HG02885 (cell line): Measurements from ENCODE around the gene BCKDHB.
A peak's percentile ranks its signal among the peaks of the same experiment; 100 is the strongest.
"Not testable (repeated sequence)": the region's sequence is repeated elsewhere in the genome, so short reads cannot be mapped to it uniquely, and the experiment has no call there.

ENCODE experiments used
- ATAC-seq: cut with Tn5 transposase; IDR thresholded peaks from one replicate; pipeline ENCODE4 v1.9.1; 2021; ENCODE audit warnings: mild to moderate bottlenecking; ENCODE audit not compliant: unreplicated experiment, poor library complexity

BCKDHB gene

DNA sequence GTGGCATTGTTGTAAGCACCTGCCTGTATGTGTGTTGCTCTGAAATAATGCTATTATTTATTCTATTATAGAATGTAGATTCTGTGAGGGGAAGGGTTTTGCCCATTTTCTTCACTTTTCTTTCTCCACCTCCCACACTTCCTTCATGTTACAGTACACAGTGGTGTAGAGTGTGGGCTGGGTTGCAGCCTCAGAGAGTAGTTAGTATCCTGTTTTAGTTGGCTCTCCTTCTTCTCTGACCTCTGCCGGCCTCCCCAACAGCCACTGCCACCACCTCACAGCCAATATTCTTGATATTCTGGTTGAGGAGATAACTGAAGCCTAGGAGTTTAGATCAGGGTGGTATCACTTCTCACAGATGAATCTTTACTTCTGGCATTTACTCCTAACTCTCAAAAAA lies 143.4 kb downstream of the BCKDHB start:
- ATAC-seq: peak; percentile 73

DNA sequence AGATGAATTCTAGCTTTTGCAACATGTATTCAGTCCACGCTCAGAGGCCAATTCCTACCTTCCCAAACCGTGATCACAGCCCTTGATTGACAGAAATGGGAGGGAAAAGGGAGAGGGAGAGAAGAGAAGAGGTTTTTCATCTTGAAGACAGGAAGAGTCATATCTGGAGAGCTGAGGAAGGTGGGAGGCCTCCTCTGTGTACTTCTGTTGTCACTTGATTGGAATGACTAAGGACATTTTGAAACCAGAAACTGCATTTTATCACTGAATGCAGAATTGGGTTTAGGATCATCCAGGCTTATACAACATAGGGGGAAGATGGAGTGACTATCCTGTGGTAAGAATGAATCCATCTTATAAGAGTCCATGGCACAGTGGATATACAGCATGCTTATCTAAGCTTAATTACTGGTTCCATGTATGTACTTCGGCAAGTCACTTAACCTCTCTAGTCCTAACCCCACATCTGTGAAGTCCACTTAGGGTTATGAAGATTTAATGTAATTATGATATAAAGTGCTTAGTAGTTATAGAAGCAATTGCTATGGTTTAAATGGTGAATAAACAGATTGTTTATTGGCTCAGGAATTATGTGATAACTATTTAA lies 144.0 kb downstream of the BCKDHB start:
- peak; percentile 44 for ATAC-seq

DNA sequence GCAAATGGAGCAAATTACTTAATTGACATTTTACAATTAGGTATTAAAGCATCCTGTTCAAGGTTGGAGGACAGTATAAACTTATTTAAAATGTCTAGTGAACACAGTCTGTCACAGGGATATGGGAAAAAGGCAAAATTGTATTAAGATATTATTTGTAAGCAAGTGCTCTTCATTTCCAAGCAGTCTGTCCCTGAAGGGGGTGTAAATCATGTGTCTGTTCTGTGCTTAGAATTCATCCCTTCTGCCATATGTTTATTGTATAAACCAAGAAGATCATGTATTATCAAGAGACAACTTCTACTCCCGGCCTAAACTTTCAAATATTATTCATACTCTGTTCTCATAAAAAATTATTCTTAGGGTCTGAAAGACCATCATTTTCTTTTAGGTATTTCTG lies 144.8 kb downstream of the BCKDHB start:
- ATAC-seq: no peak

DNA sequence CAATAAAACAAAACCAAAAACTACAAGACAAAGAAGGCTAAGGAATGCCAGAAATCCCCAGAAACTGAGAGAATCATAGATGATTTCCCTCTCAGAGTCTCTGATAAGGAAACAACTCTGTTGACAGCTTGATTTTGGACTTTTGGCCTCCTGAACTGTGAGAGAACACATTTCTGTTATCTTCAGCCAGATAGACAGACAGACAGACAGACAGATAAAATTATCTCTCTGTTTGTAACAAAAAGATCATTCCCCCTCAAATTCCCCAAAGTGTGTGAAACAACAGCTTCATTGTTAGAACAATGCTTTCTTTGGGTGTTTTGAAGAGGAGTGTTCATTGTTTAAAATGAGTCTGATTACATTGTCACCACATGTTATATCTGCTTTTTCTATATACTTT lies 148.2 kb downstream of the BCKDHB start:
- ATAC-seq: no peak

DNA sequence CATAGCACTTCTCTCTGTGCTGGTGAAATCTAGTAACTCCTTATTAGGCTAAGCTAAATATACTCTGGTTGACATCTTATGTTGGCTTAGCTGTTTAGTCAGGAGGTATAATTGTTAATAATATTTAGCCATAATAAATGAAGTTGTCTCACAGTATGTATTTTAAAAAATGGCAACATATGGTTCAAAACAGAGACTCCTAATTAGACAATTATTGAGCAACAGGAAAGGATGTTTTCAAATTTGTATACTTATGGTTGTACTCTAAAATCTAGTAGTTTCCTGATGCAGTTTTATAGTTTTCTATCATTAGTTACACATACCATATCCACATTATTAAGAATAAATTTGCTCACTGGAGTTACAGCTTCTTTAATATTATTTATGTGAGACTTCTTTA lies 150.2 kb downstream of the BCKDHB start:
- no peak for ATAC-seq

GRCh38 chr6:80259118-80259517 lies 152.6 kb downstream of the BCKDHB start:
- ATAC-seq: no peak

DNA sequence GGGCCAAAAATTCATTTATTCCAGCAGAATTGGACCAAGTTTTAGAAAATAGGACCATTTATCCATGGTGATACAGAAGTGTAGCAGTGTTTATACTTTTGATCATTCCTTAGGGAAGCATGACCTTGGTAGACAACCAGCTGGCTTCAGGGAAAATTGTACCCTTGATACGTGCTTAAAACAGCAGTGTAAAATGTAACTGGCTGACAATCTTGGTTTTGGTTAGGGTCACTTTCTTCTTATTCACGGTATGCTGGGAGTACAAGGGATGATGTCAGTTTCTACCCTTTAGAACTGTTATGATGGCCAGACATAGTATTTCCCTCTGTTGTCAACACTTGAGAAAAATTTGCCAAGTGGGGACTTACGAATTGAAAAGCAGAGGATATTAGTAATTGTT lies 157.1 kb downstream of the BCKDHB start:
- ATAC-seq: no peak

DNA sequence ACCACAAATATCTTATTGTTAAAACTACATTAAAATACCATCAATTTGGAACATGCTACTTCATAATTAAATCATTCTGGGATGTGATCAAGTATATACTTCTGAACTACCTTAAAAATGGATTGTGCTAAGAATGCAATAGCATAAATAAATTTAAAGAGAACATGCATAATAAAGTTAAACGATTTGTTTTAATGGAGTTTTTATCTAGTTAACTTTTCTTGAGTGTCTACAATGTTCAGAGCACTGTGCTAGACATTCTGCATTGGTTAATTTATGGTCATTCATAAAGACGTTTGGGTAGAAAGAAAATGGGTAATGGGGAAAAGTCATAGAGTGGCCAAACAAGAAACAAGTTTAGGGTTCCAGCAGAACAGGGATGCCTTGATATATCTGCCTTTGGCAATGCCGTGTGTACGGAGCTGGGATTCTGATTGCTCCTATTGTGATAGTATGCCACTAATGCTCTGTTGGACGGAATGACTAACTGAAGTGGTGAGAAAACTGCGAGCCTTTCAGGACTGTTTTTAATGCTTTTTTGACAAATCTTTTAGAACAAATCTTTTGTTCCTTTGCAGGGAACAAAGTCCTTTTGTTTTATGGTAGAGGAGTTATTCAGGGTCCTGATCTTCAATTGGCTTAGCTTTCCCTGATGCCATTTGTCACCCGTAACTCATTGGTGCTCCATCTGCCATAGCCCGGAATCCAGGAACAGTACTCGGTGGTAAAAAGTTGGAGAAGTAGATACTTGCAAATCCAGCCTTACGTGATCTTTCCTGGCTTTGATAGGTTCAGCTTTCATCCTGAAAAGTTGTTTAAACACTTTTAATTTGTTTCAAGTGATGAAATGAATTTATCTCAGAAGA lies 162.6 kb downstream of the BCKDHB start:
- ATAC-seq: no peak

DNA sequence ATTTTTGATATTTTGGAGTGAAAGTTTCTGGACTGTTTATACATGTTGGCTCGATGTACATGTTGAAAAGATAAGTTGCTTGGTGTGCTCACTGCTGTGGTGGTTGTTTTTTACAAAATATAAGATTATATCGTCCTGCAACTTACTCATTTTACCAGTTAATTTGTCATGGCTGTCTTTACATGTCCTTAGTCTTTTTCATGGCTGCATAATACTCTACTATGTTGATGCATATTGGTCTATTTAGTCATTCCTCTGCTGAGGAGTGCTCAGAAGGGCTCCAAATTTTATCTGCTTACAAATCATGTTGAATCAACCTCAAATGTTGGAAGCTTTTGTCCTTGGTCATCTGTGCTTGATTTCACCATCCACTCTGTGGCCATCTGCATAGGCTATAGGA lies 164.6 kb downstream of the BCKDHB start:
- ATAC-seq: no peak

DNA sequence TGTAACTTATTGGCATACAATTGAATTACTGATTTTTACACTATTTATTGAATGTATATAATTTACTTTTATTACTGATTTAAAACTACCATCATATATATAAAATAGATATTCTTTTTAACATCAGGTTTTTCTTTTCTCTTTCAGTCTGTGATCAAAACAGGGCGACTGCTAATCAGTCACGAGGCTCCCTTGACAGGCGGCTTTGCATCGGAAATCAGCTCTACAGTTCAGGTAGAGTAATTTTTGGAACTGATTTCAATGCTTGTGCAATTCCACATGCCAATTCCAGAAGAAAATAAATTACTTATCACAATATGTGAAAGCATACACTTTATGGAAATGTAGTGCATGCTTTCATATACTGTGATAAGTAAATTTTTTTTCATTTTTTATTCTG lies 166.5 kb downstream of the BCKDHB start:
- ATAC-seq: no peak

GRCh38 chr6:80276861-80277260 lies 170.4 kb downstream of the BCKDHB start:
- no peak for ATAC-seq

GRCh38 chr6:80277501-80277900 lies 171.0 kb downstream of the BCKDHB start:
- no peak for ATAC-seq

GRCh38 chr6:80280262-80281010 lies 174.0 kb downstream of the BCKDHB start:
- peak; percentile 65 for ATAC-seq

GRCh38 chr6:80282913-80283554 lies 176.6 kb downstream of the BCKDHB start:
- ATAC-seq: no peak

- ATAC-seq: no peak
These were observed 180.6 kb downstream of the BCKDHB start for GRCh38 chr6:80287112-80287511.

DNA sequence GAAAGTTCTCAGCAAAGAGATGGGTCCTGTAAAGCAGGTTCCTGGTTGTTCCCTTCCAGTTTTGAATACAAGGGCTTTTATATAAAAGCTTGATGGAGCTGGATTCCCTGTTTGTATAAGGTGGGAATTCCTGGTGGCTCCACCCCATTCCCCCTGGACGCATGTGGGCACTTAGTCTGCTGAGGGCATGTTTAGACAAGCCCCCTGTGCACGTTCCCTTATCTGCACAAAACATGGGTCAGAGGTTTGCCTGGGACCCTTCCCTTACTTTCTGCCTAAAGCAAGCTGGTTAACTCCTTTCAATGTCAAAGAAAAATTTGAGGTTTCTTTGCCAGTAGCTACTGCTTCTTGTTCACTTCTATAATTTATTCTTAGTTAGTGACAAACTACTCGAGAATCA lies 181.1 kb downstream of the BCKDHB start:
- no peak for ATAC-seq

- no peak for ATAC-seq
These were observed 183.3 kb downstream of the BCKDHB start for GRCh38 chr6:80289727-80290126.

- not testable (repeated sequence) for ATAC-seq
These were observed 188.1 kb downstream of the BCKDHB start for GRCh38 chr6:80294531-80294930.

GRCh38 chr6:80302716-80303115 lies 196.2 kb downstream of the BCKDHB start:
- no peak for ATAC-seq

GRCh38 chr6:80304014-80304413 lies 197.5 kb downstream of the BCKDHB start:
- no peak for ATAC-seq

DNA sequence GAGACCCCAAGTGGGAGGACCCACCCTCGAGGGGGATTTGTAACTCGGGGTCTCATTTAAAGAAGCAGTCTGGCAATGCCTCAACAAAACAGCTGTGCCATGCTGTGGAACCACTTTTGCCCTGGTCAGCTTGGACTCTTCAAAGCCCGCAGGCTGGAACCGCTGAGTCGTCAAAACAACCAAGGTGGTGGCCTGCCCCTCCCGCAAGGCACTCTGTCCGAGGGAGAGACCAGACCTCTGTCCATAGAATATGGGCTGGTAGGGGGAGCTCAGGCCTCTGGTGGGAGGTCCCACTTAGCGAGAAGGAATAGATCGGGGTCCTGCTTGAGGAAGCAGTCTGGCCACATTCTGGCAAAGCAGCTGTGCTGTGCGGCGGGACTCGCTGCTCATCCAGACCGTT lies 208.1 kb downstream of the BCKDHB start:
- ATAC-seq: no peak
